Measurements from ENCODE around the gene SLC25A6. TPM values are rescaled to one million over a fixed set of nuclear protein-coding genes. Genes with fewer than 3 reads are reported as not detected.

SLC25A6 gene
- polyA plus RNA-seq, 3 donors, result 442 to 769 (median 449) TPM

DNA sequence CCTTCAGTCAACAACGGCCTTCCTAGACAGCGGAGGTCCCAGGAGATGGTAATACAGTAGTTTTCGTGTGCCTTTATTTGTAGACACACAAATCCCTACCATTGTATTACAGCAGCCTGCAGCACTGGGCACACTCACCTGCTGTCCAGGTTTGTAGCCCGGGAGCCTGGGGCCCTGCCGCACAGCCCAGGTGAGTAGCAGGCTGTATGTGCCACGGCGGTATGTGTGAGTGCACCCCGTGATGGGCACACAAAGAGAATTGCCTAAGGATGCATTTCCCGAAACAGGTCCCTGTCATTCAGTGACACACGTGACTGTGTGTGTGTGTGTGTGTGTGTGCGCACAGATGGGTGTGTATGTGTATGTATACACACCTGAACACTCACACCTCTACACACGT is 8.1 kb upstream of the SLC25A6 start:
- Histone ChIP-seq H2AFZ (ENCODE audit: insufficient read depth, low read depth, low read length, poor library complexity, severe bottlenecking) (no peak overlapping the region), H3K4me3 (replicated peaks in 1 of 3; ENCODE audit: low read depth in 2 of 3, low read length in 3 of 3) (no peak overlapping the region), H3K9ac (ENCODE audit: insufficient read depth, low read length, poor library complexity, severe bottlenecking) (no peak overlapping the region), H3K36me3 (replicated peaks in 1 of 2; ENCODE audit: control insufficient read depth in 1 of 2, insufficient read depth in 2 of 2, low read length in 2 of 2) (peaks cover 40 to 90% of the 10 kb centered on the region in 2 donors), H3K27me3 (ENCODE audit: control insufficient read depth in 2 of 2, insufficient read depth in 2 of 2, low read length in 2 of 2) (no peaks in the 10 kb centered on the region), H3K79me2 (ENCODE audit: insufficient read depth, low read length) (peaks cover 19% of the 10 kb centered on the region), H3K4me1 (ENCODE audit: control insufficient read depth in 1 of 2, insufficient read depth in 2 of 2, low read length in 2 of 2) (no peaks in the 10 kb centered on the region), H3K27ac (ENCODE audit: low read depth in 1 of 2, low read length in 2 of 2) (no peak overlapping the region), H4K20me1 (ENCODE audit: insufficient read depth, low read length) (peaks cover 18% of the 10 kb centered on the region), H3K4me2 (replicated peaks; ENCODE audit: extremely low read depth, low read length, poor library complexity, severe bottlenecking) (no peak overlapping the region), H3K9me3 (replicated peaks in 1 of 2; ENCODE audit: control insufficient read depth in 1 of 2, insufficient read depth in 1 of 2, low read length in 2 of 2) (peaks cover 0 to 5% of the 10 kb centered on the region in 2 donors)
- Mint-ChIP-seq H3K36me3 (peaks cover 29 to 54% of the 10 kb centered on the region in 2 donors), H3K4me3 (no peak overlapping the region), H3K27ac (no peak overlapping the region), H3K9me3 (peaks cover 0 to 1% (median 0%) of the 10 kb centered on the region in 7 donors), H3K4me1 (no peaks in the 10 kb centered on the region), H3K27me3 (ENCODE audit: low read depth in 3 of 3) (no peaks in the 10 kb centered on the region)
- no peak for DNase-seq
- WGBS (ENCODE audit: insufficient coverage), result 98% methylated on average over 7 of the region's 12 CpGs
- TF ChIP-seq, protein P1, sequence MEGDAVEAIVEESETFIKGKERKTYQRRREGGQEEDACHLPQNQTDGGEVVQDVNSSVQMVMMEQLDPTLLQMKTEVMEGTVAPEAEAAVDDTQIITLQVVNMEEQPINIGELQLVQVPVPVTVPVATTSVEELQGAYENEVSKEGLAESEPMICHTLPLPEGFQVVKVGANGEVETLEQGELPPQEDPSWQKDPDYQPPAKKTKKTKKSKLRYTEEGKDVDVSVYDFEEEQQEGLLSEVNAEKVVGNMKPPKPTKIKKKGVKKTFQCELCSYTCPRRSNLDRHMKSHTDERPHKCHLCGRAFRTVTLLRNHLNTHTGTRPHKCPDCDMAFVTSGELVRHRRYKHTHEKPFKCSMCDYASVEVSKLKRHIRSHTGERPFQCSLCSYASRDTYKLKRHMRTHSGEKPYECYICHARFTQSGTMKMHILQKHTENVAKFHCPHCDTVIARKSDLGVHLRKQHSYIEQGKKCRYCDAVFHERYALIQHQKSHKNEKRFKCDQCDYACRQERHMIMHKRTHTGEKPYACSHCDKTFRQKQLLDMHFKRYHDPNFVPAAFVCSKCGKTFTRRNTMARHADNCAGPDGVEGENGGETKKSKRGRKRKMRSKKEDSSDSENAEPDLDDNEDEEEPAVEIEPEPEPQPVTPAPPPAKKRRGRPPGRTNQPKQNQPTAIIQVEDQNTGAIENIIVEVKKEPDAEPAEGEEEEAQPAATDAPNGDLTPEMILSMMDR (IDR thresholded peaks at IDR 0.05), result no peak
- intact Hi-C loops (cut with micrococcal nuclease), result loop anchor here in 1 of 2 donors (5.0 kb wide), 1 partner anchor 47 kb away; no protein-coding TSS in a partner anchor

DNA sequence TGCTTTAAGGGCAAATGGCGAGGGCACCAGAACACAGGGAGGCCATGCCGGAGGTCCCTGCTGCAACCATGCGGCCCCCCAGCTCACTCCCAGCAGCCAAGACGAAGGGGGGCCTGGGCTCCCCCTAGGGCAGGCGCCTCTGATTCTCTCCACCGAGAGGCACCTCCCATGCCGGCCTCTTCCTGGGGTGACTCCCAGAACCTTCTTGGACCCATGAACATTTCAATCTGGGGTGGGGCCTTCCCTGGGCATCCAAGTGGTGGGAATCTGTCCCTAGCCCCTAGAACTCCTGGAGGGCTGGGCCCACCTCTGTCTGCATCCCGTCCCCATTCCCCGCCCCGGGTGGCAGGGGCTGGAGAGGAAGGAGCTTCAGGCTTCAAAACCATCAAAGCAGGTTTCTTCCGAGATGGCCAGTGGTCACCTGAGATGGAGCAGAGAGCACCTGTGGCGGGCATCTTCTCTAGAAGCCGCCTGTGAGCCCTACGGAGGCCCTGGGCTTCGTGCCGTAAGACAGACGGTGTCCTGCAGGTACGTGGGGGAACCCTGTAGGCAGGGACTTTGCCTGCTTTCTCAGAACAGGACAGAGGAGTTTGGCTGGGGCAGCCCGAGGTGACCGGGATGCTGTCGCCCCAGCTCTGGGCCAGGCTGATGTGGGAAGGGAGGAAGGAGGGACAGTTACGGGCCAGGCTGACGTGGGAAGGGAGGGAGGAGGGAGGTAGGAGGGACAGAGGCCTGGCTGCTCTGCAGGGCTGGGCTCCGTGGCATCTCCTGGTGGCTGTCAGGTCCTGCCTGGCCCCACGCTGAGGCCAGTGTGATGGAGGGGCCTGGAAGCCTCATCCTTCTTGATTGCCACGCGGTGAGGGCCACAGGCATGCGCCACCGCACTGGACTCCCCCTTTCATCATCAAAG is 6.8 kb upstream of the SLC25A6 start:
- H3K4me1 Mint-ChIP-seq, result peaks cover 5% of the 10 kb centered on the region
- Histone ChIP-seq H2AFZ (ENCODE audit: insufficient read depth, low read depth, low read length, poor library complexity, severe bottlenecking) (no peak overlapping the region), H3K79me2 (ENCODE audit: insufficient read depth, low read length) (peaks cover 32% of the 10 kb centered on the region), H3K27ac (ENCODE audit: low read depth in 1 of 2, low read length in 2 of 2) (no peak overlapping the region), H3K4me3 (replicated peaks in 1 of 3; ENCODE audit: low read depth in 2 of 3, low read length in 3 of 3) (no peak overlapping the region), H3K4me2 (replicated peaks; ENCODE audit: extremely low read depth, low read length, poor library complexity, severe bottlenecking) (no peak overlapping the region), H3K9me3 (replicated peaks in 1 of 2; ENCODE audit: control insufficient read depth in 1 of 2, insufficient read depth in 1 of 2, low read length in 2 of 2) (peaks cover 0 to 5% of the 10 kb centered on the region in 2 donors), H3K36me3 (replicated peaks in 1 of 2; ENCODE audit: control insufficient read depth in 1 of 2, insufficient read depth in 2 of 2, low read length in 2 of 2) (peaks cover 28 to 76% of the 10 kb centered on the region in 2 donors), H3K27me3 (ENCODE audit: control insufficient read depth in 2 of 2, insufficient read depth in 2 of 2, low read length in 2 of 2) (no peaks in the 10 kb centered on the region), H4K20me1 (ENCODE audit: insufficient read depth, low read length) (peaks cover 24% of the 10 kb centered on the region), H3K9ac (ENCODE audit: insufficient read depth, low read length, poor library complexity, severe bottlenecking) (no peak overlapping the region), H3K4me1 (ENCODE audit: control insufficient read depth in 1 of 2, insufficient read depth in 2 of 2, low read length in 2 of 2) (peaks cover 0 to 5% of the 10 kb centered on the region in 2 donors)
- H3K4me3 Mint-ChIP-seq, result no peak overlapping the region
- peaks cover 0 to 1% (median 0%) of the 10 kb centered on the region in 7 donors for H3K9me3 Mint-ChIP-seq
- peaks cover 29 to 54% of the 10 kb centered on the region in 2 donors for H3K36me3 Mint-ChIP-seq
- H3K27ac Mint-ChIP-seq, result peak overlapping the region in 1 of 7 donors; percentile 61
- no peaks in the 10 kb centered on the region for H3K27me3 Mint-ChIP-seq (ENCODE audit: low read depth in 3 of 3)
- WGBS (ENCODE audit: insufficient coverage), result 99% methylated on average over 17 of the region's 29 CpGs
- TF ChIP-seq, protein P1 (IDR thresholded peaks at IDR 0.05), result no peak
- intact Hi-C loops (cut with micrococcal nuclease), result loop anchor here in 1 of 2 donors (10.0 kb wide), 3 partner anchors 74 to 196 kb away; partner anchors contain the start of gene AKAP17A
- DNase-seq, result no peak

Measured in CD14-positive monocyte (primary cell).